Measurements from ENCODE around the gene RFX4. TPM values are rescaled to one million over a fixed set of nuclear protein-coding genes. Genes with fewer than 3 reads are reported as not detected.

RFX4 gene
- total RNA-seq, 1 donor from 2014 or later, result not detected

DNA sequence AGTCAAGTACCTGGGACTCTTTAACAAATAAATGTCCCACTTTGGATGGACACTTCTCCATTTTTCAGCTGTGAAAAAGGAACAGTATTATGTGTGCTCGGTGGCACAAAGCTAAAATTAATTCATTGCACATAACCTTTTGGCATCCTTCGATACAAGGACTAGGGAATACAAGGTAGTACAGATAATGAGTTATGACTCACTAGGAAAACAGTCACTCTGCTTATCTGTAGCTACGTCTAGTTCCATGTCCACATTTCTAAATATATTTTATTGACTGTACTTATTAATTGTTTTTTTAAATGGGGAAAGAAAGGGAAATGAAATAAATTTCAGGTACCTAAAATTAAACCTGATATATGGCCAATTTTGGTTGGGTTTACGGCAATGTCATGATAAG lies 156.5 kb downstream of the RFX4 start:
- H3K36me3 ChIP-seq (ENCODE audit: control insufficient read depth, insufficient read depth, low read length), result no peaks in the 10 kb centered on the region
- TF ChIP-seq CTCF (IDR thresholded peaks at IDR 0.05; ENCODE audit: insufficient read depth, low read length, poor library complexity, severe bottlenecking), result no peak
- no peaks in the 10 kb centered on the region for H3K27me3 ChIP-seq (ENCODE audit: control insufficient read depth, insufficient read depth, low read length)
- no peak for DNase-seq (ENCODE audit: low read depth)
- no peak overlapping the region for H3K4me3 ChIP-seq (ENCODE audit: low read depth, low read length)

DNA sequence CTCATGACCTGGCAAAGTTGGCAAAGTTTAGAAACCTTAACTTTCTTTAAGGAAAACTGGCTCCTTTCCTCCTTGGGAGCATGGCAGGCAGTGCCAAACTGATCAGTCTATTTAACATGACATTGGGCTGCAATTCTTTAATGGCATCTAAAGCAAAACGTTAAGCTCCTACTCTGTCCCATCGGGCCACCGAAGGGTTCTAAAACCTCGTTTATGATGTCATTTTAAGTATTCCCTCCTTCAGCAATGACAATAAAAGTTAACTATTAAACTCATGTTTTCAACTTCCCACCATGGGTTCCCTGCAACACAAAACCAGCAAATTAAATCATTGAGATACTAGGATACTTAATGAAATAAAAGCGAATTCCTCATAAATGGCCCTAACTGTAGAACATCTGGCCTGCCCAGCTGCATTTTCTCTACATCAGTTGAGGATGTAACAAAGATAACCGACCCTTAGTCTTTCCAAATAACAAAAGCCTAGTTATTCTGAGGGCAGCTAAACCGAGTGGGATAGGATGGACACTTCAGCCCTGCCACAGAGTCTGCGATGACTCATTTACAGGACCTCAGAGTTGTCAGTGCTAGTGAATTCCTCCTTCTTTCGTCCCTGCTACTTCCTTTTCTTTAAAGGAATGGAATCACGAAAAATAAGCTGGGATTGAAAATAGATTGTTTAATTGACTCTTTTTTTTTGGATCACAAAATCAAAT lies 157.2 kb downstream of the RFX4 start:
- no peak overlapping the region for H3K4me3 ChIP-seq (ENCODE audit: low read depth, low read length)
- no peak for DNase-seq (ENCODE audit: low read depth)
- H3K36me3 ChIP-seq (ENCODE audit: control insufficient read depth, insufficient read depth, low read length), result no peaks in the 10 kb centered on the region
- TF ChIP-seq CTCF (IDR thresholded peaks at IDR 0.05; ENCODE audit: insufficient read depth, low read length, poor library complexity, severe bottlenecking), result no peak
- H3K27me3 ChIP-seq (ENCODE audit: control insufficient read depth, insufficient read depth, low read length), result no peaks in the 10 kb centered on the region

GRCh38 chr12:106740818-106741217 lies 158.0 kb downstream of the RFX4 start:
- DNase-seq (ENCODE audit: low read depth), result no peak
- Histone ChIP-seq H3K4me3 (ENCODE audit: low read depth, low read length) (no peak overlapping the region), H3K36me3 (ENCODE audit: control insufficient read depth, insufficient read depth, low read length) (no peaks in the 10 kb centered on the region), H3K27me3 (ENCODE audit: control insufficient read depth, insufficient read depth, low read length) (no peaks in the 10 kb centered on the region)
- TF ChIP-seq CTCF (IDR thresholded peaks at IDR 0.05; ENCODE audit: insufficient read depth, low read length, poor library complexity, severe bottlenecking), result no peak

DNA sequence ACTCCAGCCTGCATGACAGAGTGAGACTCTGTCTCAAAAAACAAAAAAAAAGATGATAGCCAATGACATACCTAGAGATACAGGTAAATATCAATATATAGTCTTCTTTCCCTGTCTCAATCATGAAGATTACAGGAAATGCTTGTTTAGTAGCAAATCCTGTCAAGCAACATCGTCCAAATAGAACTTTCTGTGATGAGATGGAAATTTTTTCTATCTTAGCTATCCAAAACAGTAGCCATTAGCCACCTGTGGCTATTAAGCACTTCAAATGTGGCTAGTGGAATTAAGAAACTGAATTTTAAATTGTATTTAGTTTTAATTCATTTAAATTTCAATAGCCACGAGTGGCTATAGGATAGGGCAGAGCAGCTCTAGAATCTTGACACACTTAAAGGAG lies 158.4 kb downstream of the RFX4 start:
- DNase-seq (ENCODE audit: low read depth), result no peak
- no peaks in the 10 kb centered on the region for H3K27me3 ChIP-seq (ENCODE audit: control insufficient read depth, insufficient read depth, low read length)
- H3K36me3 ChIP-seq (ENCODE audit: control insufficient read depth, insufficient read depth, low read length), result no peaks in the 10 kb centered on the region
- H3K4me3 ChIP-seq (ENCODE audit: low read depth, low read length), result no peak overlapping the region
- no peak for TF ChIP-seq CTCF (IDR thresholded peaks at IDR 0.05; ENCODE audit: insufficient read depth, low read length, poor library complexity, severe bottlenecking)

DNA sequence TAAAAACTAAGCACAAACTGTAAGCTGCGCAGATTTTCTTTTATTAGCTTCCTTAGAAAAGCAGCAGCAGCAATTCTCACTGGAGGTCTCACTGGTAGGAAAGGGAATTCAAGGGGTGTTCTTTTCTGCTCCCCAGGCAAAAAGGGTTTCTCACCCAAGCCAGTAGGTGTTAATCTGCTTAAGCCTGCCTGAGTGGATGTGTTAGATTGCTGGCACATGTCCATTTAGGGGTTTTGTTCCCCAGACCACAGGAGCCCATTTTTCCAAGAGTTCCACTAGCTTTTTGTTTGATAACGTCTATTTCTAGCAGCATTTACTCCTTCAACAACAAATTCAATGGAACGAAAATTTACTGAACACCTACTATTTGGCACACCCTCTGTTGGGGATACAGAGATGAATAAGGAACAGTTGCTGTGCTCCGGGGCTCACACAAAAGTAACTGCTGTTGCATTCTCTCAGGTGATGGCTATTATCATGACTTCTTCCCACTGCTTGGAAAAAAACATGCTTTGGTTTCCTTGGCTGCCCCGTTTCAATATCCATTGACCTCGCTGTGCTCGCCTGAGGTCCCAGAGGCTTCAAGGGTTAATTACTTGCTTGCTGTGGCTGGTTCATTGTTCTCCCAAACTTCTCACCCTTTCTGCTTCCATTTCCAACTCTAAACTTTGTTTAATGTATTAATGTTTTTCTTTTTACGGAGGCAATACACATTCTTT lies 160.6 kb downstream of the RFX4 start:
- TF ChIP-seq CTCF (IDR thresholded peaks at IDR 0.05; ENCODE audit: insufficient read depth, low read length, poor library complexity, severe bottlenecking), result no peak
- Histone ChIP-seq H3K27me3 (ENCODE audit: control insufficient read depth, insufficient read depth, low read length) (no peaks in the 10 kb centered on the region), H3K36me3 (ENCODE audit: control insufficient read depth, insufficient read depth, low read length) (no peaks in the 10 kb centered on the region), H3K4me3 (ENCODE audit: low read depth, low read length) (no peak overlapping the region)
- DNase-seq (ENCODE audit: low read depth), result no peak

All from kidney epithelial cell (primary cell).